CD14-positive monocyte (primary cell): ENCODE measurements around the gene DCT. TPM values are rescaled to one million over a fixed set of nuclear protein-coding genes. Genes with fewer than 3 reads are reported as not detected.
"Not testable (repeated sequence)": the region's sequence is repeated elsewhere in the genome, so short reads cannot be mapped to it uniquely, and the experiment has no call there.

Source experiments
- DNase-seq, 3 donors: peaks; one replicate each; pipeline ENCODE4 v3.0.0-alpha.2; 2011 to 2022
- H2AFZ ChIP-seq: 2 replicates; pipeline ENCODE4 v1.6.0; 2012; ENCODE audit warnings: mild to moderate bottlenecking, low read depth, low read length, inconsistent platforms; ENCODE audit not compliant: insufficient read depth, poor library complexity, severe bottlenecking
- H3K27ac ChIP-seq, 2 donors: 1 replicate in 1 of 2; 2 replicates in 1 of 2; pipeline ENCODE4 v1.5.1; 2012 to 2013; ENCODE audit warnings: low read length in 2 of 2, control low read depth in 1 of 2, inconsistent platforms in 1 of 2, low read depth in 1 of 2, mild to moderate bottlenecking in 1 of 2
- H3K27me3 ChIP-seq, 2 donors: one replicate each; pipeline versions ENCODE4 v1.6.0 to v1.6.1; 2011 to 2013; ENCODE audit warnings: low read length in 2 of 2; ENCODE audit not compliant: control insufficient read depth in 2 of 2, insufficient read depth in 2 of 2
- H3K36me3 ChIP-seq, 2 donors: replicated peaks in 1 of 2; 1 replicate in 1 of 2; 2 replicates in 1 of 2; pipeline versions ENCODE4 v1.5.1 to v1.6.1; 2012 to 2013; ENCODE audit warnings: low read length in 2 of 2, control low read depth in 1 of 2, inconsistent platforms in 1 of 2, mild to moderate bottlenecking in 1 of 2; ENCODE audit not compliant: insufficient read depth in 2 of 2, control insufficient read depth in 1 of 2
- H3K4me1 ChIP-seq, 2 donors: 1 replicate in 1 of 2; 2 replicates in 1 of 2; pipeline versions ENCODE4 v1.5.1 to v1.6.1; 2012 to 2013; ENCODE audit warnings: low read length in 2 of 2, control low read depth in 1 of 2, inconsistent platforms in 1 of 2, mild to moderate bottlenecking in 1 of 2, moderate library complexity in 1 of 2; ENCODE audit not compliant: insufficient read depth in 2 of 2, control insufficient read depth in 1 of 2
- H3K4me2 ChIP-seq: replicated peaks from 2 replicates; pipeline ENCODE3; 2012; ENCODE audit warnings: low read length, moderate library complexity, mild to moderate bottlenecking; ENCODE audit not compliant: poor library complexity, severe bottlenecking; ENCODE audit errors: extremely low read depth
- H3K4me3 ChIP-seq, 3 experiments: fragments of 200-600 bp in 1 of 3; sonication (generic) in 1 of 3; replicated peaks in 1 of 3; 1 replicate in 2 of 3; 2 replicates in 1 of 3; pipeline ENCODE4 v1.5.1; 2011 to 2013; ENCODE audit warnings: low read length in 3 of 3, mild to moderate bottlenecking in 3 of 3, control low read depth in 2 of 3, low read depth in 2 of 3, inconsistent platforms in 1 of 3, moderate library complexity in 1 of 3
- H3K79me2 ChIP-seq: 2 replicates; pipeline ENCODE4 v1.6.0; 2012; ENCODE audit warnings: mild to moderate bottlenecking, control low read depth, inconsistent platforms, low read length, moderate library complexity; ENCODE audit not compliant: insufficient read depth
- H3K9ac ChIP-seq: 2 replicates; pipeline ENCODE4 v1.6.0; 2017; ENCODE audit warnings: low read length, mild to moderate bottlenecking; ENCODE audit not compliant: insufficient read depth, poor library complexity, severe bottlenecking
- H3K9me3 ChIP-seq, 2 donors: replicated peaks in 1 of 2; 1 replicate in 1 of 2; 2 replicates in 1 of 2; pipeline versions ENCODE4 v1.5.1 to v1.6.1; 2012 to 2013; ENCODE audit warnings: low read length in 2 of 2, control low read depth in 1 of 2; ENCODE audit not compliant: control insufficient read depth in 1 of 2, insufficient read depth in 1 of 2
- H4K20me1 ChIP-seq: 2 replicates; pipeline ENCODE4 v1.6.0; 2012; ENCODE audit warnings: mild to moderate bottlenecking, low read length, control low read depth, moderate library complexity; ENCODE audit not compliant: insufficient read depth
- H3K27ac Mint-ChIP-seq, 7 donors: one replicate each; pipeline ENCODE4 v1.8.0; 2020; ENCODE audit warnings: mild to moderate bottlenecking in 7 of 7, mixed read lengths in 7 of 7, moderate library complexity in 6 of 7, inconsistent platforms in 2 of 7
- H3K27me3 Mint-ChIP-seq, 3 donors: one replicate each; pipeline ENCODE4 v1.8.0; 2021 to 2022; ENCODE audit warnings: low read depth in 3 of 3, mild to moderate bottlenecking in 3 of 3, mixed read lengths in 3 of 3, moderate library complexity in 3 of 3, inconsistent platforms in 1 of 3
- H3K36me3 Mint-ChIP-seq, 2 donors: one replicate each; pipeline ENCODE4 v1.8.0; 2020; ENCODE audit warnings: mixed read lengths in 2 of 2, inconsistent platforms in 1 of 2, mild to moderate bottlenecking in 1 of 2
- H3K4me1 Mint-ChIP-seq: one replicate; pipeline ENCODE4 v1.8.0; 2020; ENCODE audit warnings: mild to moderate bottlenecking, mixed read lengths
- H3K4me3 Mint-ChIP-seq, 2 donors: one replicate each; pipeline ENCODE4 v1.8.0; 2020; ENCODE audit warnings: mild to moderate bottlenecking in 2 of 2, mixed read lengths in 2 of 2, moderate library complexity in 1 of 2
- H3K9me3 Mint-ChIP-seq, 7 donors: one replicate each; pipeline ENCODE4 v1.8.0; 2020 to 2022; ENCODE audit warnings: mixed read lengths in 7 of 7, mild to moderate bottlenecking in 6 of 7, moderate library complexity in 6 of 7, inconsistent platforms in 2 of 7
- WGBS: methylation state at CpG from one replicate; pipeline ENCODE4 v1.1.5; 2013; ENCODE audit warnings: missing lambda C conversion rate; ENCODE audit not compliant: insufficient coverage; 5-methylcytosine and 5-hydroxymethylcytosine counted together
- intact Hi-C, 2 donors: fragments of 100-400 bp; cut with micrococcal nuclease; formaldehyde crosslinking; loops; one replicate each; pipeline versions ENCODE4 v1.15.0 to v1.15.1; 2023
- polyA minus RNA-seq: library from RNA; depleted of rRNA, polyadenylated mRNA; stranded (reverse); fragments of >200 nt; gene quantifications from 2 replicates; pipeline ENCODE4 v1.2.3, GENCODE V29; 2012
- polyA plus RNA-seq, 3 donors: library from polyadenylated mRNA; depleted of rRNA in 1 of 3; unstranded in 2 of 3; stranded (reverse) in 1 of 3; fragments of 300-500 nt in 2 of 3; fragments of >200 nt in 1 of 3; fragmentation: Illumina TruSeq in 2 of 3; gene quantifications; 1 replicate in 2 of 3; 2 replicates in 1 of 3; pipeline ENCODE4 v1.2.3, GENCODE V29; 2012 to 2021
- total RNA-seq, 12 experiments: library from RNA in 1 of 12; stranded (reverse) in 1 of 12; fragments of 120-200 nt in 1 of 12; gene quantifications; one replicate each; pipeline ENCODE4 v1.2.4 and lab custom pipeline; 2013 to 2026; ENCODE audit warnings: mixed read lengths in 6 of 12, inconsistent platforms in 1 of 12
- TF ChIP-seq, protein P1 (sequence below): fragments of 200-600 bp; IDR thresholded peaks from one replicate; pipeline ENCODE4 v1.8.0; 2022; ENCODE audit warnings: antibody characterized with exemption, mild to moderate bottlenecking

The DCT gene
- total RNA-seq (2013): 0.04 TPM
- polyA plus RNA-seq (not detected), polyA minus RNA-seq (not detected in 2 replicates), total RNA-seq (lab: John Stamatoyannopoulos, UW) (0 to 3.1 (median 0.17) reads per million in 11 experiments)

DNA sequence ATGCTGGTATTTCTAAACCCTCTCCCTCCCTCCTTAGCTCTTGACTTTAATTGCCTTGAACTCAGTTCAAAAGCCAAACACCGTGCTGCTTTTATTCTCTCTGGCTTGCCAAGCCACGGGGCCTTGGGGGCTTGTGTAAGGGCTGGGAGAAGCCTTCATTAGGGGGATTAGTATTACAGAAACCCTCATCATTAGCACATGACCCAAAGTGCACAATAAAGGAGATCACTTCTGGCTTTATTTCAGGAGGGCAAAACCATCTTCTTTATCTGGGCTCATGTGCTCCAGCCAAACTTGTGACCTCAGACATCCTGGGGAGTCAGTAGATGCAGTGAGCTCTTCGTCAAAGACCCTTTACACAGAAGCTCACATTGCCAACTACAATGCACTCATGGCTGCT, at the start of gene DCT:
TSS of gene DCT (minus strand) at position 67 of the 400 bp plus-strand sequence. CDS start 427 bp downstream, outside the sequence.
- Histone ChIP-seq H3K9me3 (no peaks in the 10 kb centered on the region), H4K20me1 (no peaks in the 10 kb centered on the region), H3K9ac (peak within 1 kb of the TSS; percentile 7), H3K36me3 (no peaks in the 10 kb centered on the region), H3K79me2 (no peaks in the 10 kb centered on the region), H3K4me1 (peaks cover 25 to 26% of the 10 kb centered on the region in 2 donors), H2AFZ (peak within 1 kb of the TSS; percentile 72), H3K27ac (peak within 1 kb of the TSS in 1 of 2 donors; percentile 85), H3K4me3 (peak within 1 kb of the TSS in 1 of 3 experiments; percentile 15), H3K27me3 (no peaks in the 10 kb centered on the region), H3K4me2 (peak within 1 kb of the TSS; percentile 48)
- Mint-ChIP-seq H3K27ac (peak within 1 kb of the TSS in 5 of 7 donors; percentile 72 to 90 (median 81)), H3K4me3 (peak within 1 kb of the TSS in 1 of 2 donors; percentile 62), H3K27me3 (no peaks in the 10 kb centered on the region), H3K9me3 (peaks cover 0 to 4% (median 2%) of the 10 kb centered on the region in 7 donors), H3K4me1 (peaks cover 32% of the 10 kb centered on the region), H3K36me3 (peaks cover 0 to 5% of the 10 kb centered on the region in 2 donors)
- TF ChIP-seq, protein P1, sequence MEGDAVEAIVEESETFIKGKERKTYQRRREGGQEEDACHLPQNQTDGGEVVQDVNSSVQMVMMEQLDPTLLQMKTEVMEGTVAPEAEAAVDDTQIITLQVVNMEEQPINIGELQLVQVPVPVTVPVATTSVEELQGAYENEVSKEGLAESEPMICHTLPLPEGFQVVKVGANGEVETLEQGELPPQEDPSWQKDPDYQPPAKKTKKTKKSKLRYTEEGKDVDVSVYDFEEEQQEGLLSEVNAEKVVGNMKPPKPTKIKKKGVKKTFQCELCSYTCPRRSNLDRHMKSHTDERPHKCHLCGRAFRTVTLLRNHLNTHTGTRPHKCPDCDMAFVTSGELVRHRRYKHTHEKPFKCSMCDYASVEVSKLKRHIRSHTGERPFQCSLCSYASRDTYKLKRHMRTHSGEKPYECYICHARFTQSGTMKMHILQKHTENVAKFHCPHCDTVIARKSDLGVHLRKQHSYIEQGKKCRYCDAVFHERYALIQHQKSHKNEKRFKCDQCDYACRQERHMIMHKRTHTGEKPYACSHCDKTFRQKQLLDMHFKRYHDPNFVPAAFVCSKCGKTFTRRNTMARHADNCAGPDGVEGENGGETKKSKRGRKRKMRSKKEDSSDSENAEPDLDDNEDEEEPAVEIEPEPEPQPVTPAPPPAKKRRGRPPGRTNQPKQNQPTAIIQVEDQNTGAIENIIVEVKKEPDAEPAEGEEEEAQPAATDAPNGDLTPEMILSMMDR: no peak
- intact Hi-C loops: no loop called here
- WGBS: no CpG with 5 or more reads among the region's 3 CpGs
- DNase-seq: no peak

DNA sequence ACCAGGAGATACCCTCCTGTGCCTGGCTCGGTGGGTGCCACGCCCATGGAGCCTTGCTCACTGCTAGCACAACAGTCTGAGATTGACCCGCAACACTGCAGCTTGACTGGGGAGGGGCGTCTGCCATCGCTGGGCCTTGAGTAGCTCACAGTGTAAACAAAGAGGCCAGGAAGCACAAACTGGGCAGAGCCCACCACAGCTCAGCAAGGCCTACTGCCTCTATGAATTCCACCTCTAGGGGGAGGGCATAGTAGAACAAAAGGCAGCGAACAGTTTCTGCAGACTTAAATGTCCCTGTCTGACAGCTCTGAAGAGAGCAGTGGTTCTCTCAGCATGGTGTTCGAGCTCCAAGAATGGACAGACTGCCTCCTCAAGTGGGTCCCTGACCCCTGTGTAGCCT, 47.5 kb upstream of the DCT start:
- WGBS: 84% methylated on average over 7 of the region's 7 CpGs
- H3K9me3 ChIP-seq, DNase-seq, H3K9ac ChIP-seq, H3K36me3 Mint-ChIP-seq, H3K27me3 Mint-ChIP-seq, H3K36me3 ChIP-seq, H2AFZ ChIP-seq, intact Hi-C loops, H3K27ac ChIP-seq, H3K4me1 Mint-ChIP-seq, H3K27me3 ChIP-seq, H3K4me2 ChIP-seq, H3K27ac Mint-ChIP-seq, H3K79me2 ChIP-seq, H3K4me3 ChIP-seq, H4K20me1 ChIP-seq, H3K4me1 ChIP-seq, H3K4me3 Mint-ChIP-seq: not testable (repeated sequence)
- peaks cover 3 to 23% (median 7%) of the 10 kb centered on the region in 7 donors for H3K9me3 Mint-ChIP-seq
